Breast epithelium (tissue), 4 donors: ENCODE measurements around the gene TBX15. TPM values are rescaled to one million over a fixed set of nuclear protein-coding genes. Genes with fewer than 3 reads are reported as not detected.

ENCODE experiments used
- DNase-seq, 2 donors: peaks; one replicate each; pipeline ENCODE4 v3.0.0-alpha.2; 2019; ENCODE audit warnings: low spot score in 2 of 2
- H3K27ac ChIP-seq, 2 donors: fragments of 200-600 bp; sonication (generic) in 1 of 2; one replicate each; pipeline ENCODE4 v1.5.1; 2016 to 2019; ENCODE audit warnings: mild to moderate bottlenecking in 1 of 2
- H3K27me3 ChIP-seq, 2 donors: fragments of 200-600 bp; sonication (generic) in 1 of 2; one replicate each; pipeline versions ENCODE4 v1.5.1 to v1.6.0; 2017 to 2019; ENCODE audit warnings: control low read depth in 1 of 2, mild to moderate bottlenecking in 1 of 2
- H3K36me3 ChIP-seq: fragments of 200-600 bp; one replicate; pipeline ENCODE4 v1.5.1; 2019
- H3K4me1 ChIP-seq, 2 donors: fragments of 200-600 bp; sonication (generic); one replicate each; pipeline ENCODE4 v1.5.1; 2016 to 2019; ENCODE audit warnings: control low read depth in 1 of 2
- H3K4me3 ChIP-seq, 3 donors: fragments of 200-600 bp; sonication (generic); 1 replicate in 2 of 3; 2 replicates in 1 of 3; pipeline ENCODE4 v1.5.1; 2016 to 2019; ENCODE audit warnings: mild to moderate bottlenecking in 3 of 3, moderate library complexity in 2 of 3
- H3K9me3 ChIP-seq, 2 donors: fragments of 200-600 bp; sonication (generic) in 1 of 2; one replicate each; pipeline ENCODE4 v1.5.1; 2016 to 2019; ENCODE audit warnings: control low read depth in 1 of 2
- CTCF ChIP-seq, 3 donors: fragments of 450-650 bp; IDR thresholded peaks; one replicate each; pipeline ENCODE4 v1.5.1; 2016 to 2017; ENCODE audit warnings: antibody characterized with exemption in 3 of 3, mild to moderate bottlenecking in 3 of 3, moderate library complexity in 3 of 3
- POLR2A ChIP-seq: fragments of 450-650 bp; IDR thresholded peaks from one replicate; pipeline ENCODE4 v1.6.1; 2016; ENCODE audit warnings: antibody characterized with exemption, mild to moderate bottlenecking, moderate library complexity
- POLR2AphosphoS5 ChIP-seq, 3 donors: sonication (generic); formaldehyde crosslinking; IDR thresholded peaks; one replicate each; pipeline ENCODE4 v1.6.1; 2017; ENCODE audit warnings: antibody characterized with exemption in 3 of 3
- intact Hi-C: fragments of 100-400 bp; cut with DNase I; formaldehyde crosslinking; loops from one replicate; pipeline ENCODE4 v1.15.1; 2023; ENCODE audit warnings: low total_unique reads
- total RNA-seq, 3 donors: library from RNA; depleted of rRNA; stranded (reverse); fragments of >200 nt; gene quantifications; one replicate each; pipeline ENCODE4 v1.1.0, GENCODE V29; 2016

TBX15 gene
- total RNA-seq, 3 donors from 2014 or later, result 5.9 to 60.0 (median 34.1) TPM

- Histone ChIP-seq H3K27ac (no peak overlapping the region), H3K9me3 (no peaks in the 10 kb centered on the region), H3K36me3 (no peaks in the 10 kb centered on the region), H3K27me3 (no peaks in the 10 kb centered on the region), H3K4me1 (no peaks in the 10 kb centered on the region), H3K4me3 (no peak overlapping the region)
- no peak for TF ChIP-seq CTCF (IDR thresholded peaks at IDR 0.05)
- DNase-seq, result no peak
- intact Hi-C loops, result no loop called here
Observed at GRCh38 chr1:118863688-118864087, 124.5 kb downstream of the TBX15 start.

GRCh38 chr1:118862755-118863154 is 125.4 kb downstream of the TBX15 start:
- H3K27me3 ChIP-seq, result no peaks in the 10 kb centered on the region
- H3K27ac ChIP-seq, result no peak overlapping the region
- H3K4me3 ChIP-seq, result no peak overlapping the region
- no peaks in the 10 kb centered on the region for H3K4me1 ChIP-seq
- intact Hi-C loops, result no loop called here
- no peak for DNase-seq
- no peaks in the 10 kb centered on the region for H3K36me3 ChIP-seq
- H3K9me3 ChIP-seq, result no peaks in the 10 kb centered on the region
- TF ChIP-seq POLR2A (no peak), CTCF (IDR thresholded peaks at IDR 0.05) (no peak), POLR2AphosphoS5 (IDR thresholded peaks at IDR 0.05) (no peak)

GRCh38 chr1:118861216-118861615 is 126.9 kb downstream of the TBX15 start:
- H3K4me3 ChIP-seq, result no peak overlapping the region
- intact Hi-C loops, result no loop called here
- DNase-seq, result no peak
- no peaks in the 10 kb centered on the region for H3K9me3 ChIP-seq
- H3K27ac ChIP-seq, result no peak overlapping the region
- no peaks in the 10 kb centered on the region for H3K4me1 ChIP-seq
- no peaks in the 10 kb centered on the region for H3K27me3 ChIP-seq
- TF ChIP-seq POLR2A, result no peak
- no peak for TF ChIP-seq CTCF (IDR thresholded peaks at IDR 0.05)
- TF ChIP-seq POLR2AphosphoS5 (IDR thresholded peaks at IDR 0.05), result no peak
- no peaks in the 10 kb centered on the region for H3K36me3 ChIP-seq

- TF ChIP-seq POLR2A (no peak), POLR2AphosphoS5 (IDR thresholded peaks at IDR 0.05) (no peak), CTCF (IDR thresholded peaks at IDR 0.05) (no peak)
- DNase-seq, result no peak
- intact Hi-C loops, result no loop called here
Observed at GRCh38 chr1:118859999-118860398, 128.1 kb downstream of the TBX15 start.

GRCh38 chr1:118846443-118846842 is 141.7 kb downstream of the TBX15 start:
- TF ChIP-seq CTCF (IDR thresholded peaks at IDR 0.05), result no peak
- H3K4me3 ChIP-seq, result no peak overlapping the region
- no peaks in the 10 kb centered on the region for H3K36me3 ChIP-seq
- no peaks in the 10 kb centered on the region for H3K4me1 ChIP-seq
- H3K27ac ChIP-seq, result no peak overlapping the region
- DNase-seq, result no peak
- intact Hi-C loops, result no loop called here
- no peaks in the 10 kb centered on the region for H3K9me3 ChIP-seq
- no peaks in the 10 kb centered on the region for H3K27me3 ChIP-seq

More at GRCh38 chr1:118859999-118860398, 128.1 kb downstream of the TBX15 start:
- no peaks in the 10 kb centered on the region for H3K27me3 ChIP-seq
- H3K36me3 ChIP-seq, result no peaks in the 10 kb centered on the region
- no peak overlapping the region for H3K27ac ChIP-seq
- H3K9me3 ChIP-seq, result no peaks in the 10 kb centered on the region
- H3K4me3 ChIP-seq, result no peak overlapping the region
- H3K4me1 ChIP-seq, result no peaks in the 10 kb centered on the region
